A673 (cell line): ENCODE data around the gene KCNIP4. TPM values are rescaled to one million over a fixed set of nuclear protein-coding genes. Genes with fewer than 3 reads are reported as not detected.

Experiments
- BruUV-seq: library from RNA; stranded (reverse); fragments of 400-500 nt; replicated peaks from 2 replicates; lab custom pipeline; 2021; lab: Mats Ljungman, UMichigan
- CTCF ChIA-PET: fragments of 300-600 bp; sonication (Branson Sonifier 250); formaldehyde crosslinking; loops from one replicate; lab custom pipeline; 2022; ENCODE audit warnings: antibody characterized with exemption; lab: Charles Lee
- POLR2A ChIA-PET: fragments of 300-600 bp; sonication (Branson Sonifier 250); formaldehyde crosslinking; loops from one replicate; lab custom pipeline; 2022; ENCODE audit warnings: antibody characterized with exemption; ENCODE audit not compliant: low non-redundant PET; lab: Charles Lee
- DNase-seq: peaks from one replicate; pipeline ENCODE4 v3.0.0-alpha.2; 2015; ENCODE audit warnings: low spot score
- H3K27ac ChIP-seq: fragments of 200-600 bp; sonication (generic); 2 replicates; pipeline ENCODE4 v1.5.1; 2016; ENCODE audit warnings: mixed run types, low read depth, mild to moderate bottlenecking, mixed read lengths, antibody characterized with exemption, low read length; ENCODE audit not compliant: poor library complexity, severe bottlenecking
- H3K27me3 ChIP-seq: fragments of 200-600 bp; sonication (generic); replicated peaks from 2 replicates; pipeline ENCODE4 v1.6.1; 2017; ENCODE audit warnings: mixed run types, low read depth, mild to moderate bottlenecking, mixed read lengths, antibody characterized with exemption, low read length; ENCODE audit not compliant: insufficient read depth, poor library complexity
- H3K36me3 ChIP-seq: fragments of 200-600 bp; sonication (generic); 2 replicates; pipeline ENCODE4 v1.6.1; 2016; ENCODE audit warnings: mixed run types, mild to moderate bottlenecking, mixed read lengths, antibody characterized with exemption, low read length; ENCODE audit not compliant: insufficient read depth, poor library complexity, severe bottlenecking
- H3K4me1 ChIP-seq: fragments of 200-600 bp; sonication (generic); 2 replicates; pipeline ENCODE4 v1.6.1; 2017; ENCODE audit warnings: mixed run types, mild to moderate bottlenecking, mixed read lengths, antibody characterized with exemption, low read length; ENCODE audit not compliant: insufficient read depth, poor library complexity, severe bottlenecking
- H3K4me3 ChIP-seq: fragments of 200-600 bp; sonication (generic); 2 replicates; pipeline ENCODE4 v1.5.1; 2016; ENCODE audit warnings: low read depth, mixed run types, mild to moderate bottlenecking, mixed read lengths, low read length; ENCODE audit not compliant: poor library complexity, severe bottlenecking
- H3K9me3 ChIP-seq: fragments of 200-600 bp; sonication (generic); 2 replicates; pipeline ENCODE4 v1.6.1; 2016; ENCODE audit warnings: mixed run types, low read depth, mild to moderate bottlenecking, mixed read lengths, antibody characterized with exemption, low read length; ENCODE audit not compliant: poor library complexity, severe bottlenecking
- EZH2 ChIP-seq: fragments of 200-600 bp; sonication (generic); IDR thresholded peaks from 2 replicates; pipeline ENCODE4 v1.6.1; 2017; ENCODE audit warnings: borderline replicate concordance, low read depth, mild to moderate bottlenecking, mixed read lengths, antibody characterized with exemption, low read length; ENCODE audit not compliant: poor library complexity, severe bottlenecking
- intact Hi-C: fragments of 100-400 bp; cut with micrococcal nuclease; formaldehyde crosslinking; loops from one replicate; pipeline ENCODE4 v1.10.0; 2022; ENCODE audit not compliant: unreplicated experiment
- total RNA-seq: library from RNA; stranded (reverse); gene quantifications from 2 replicates; pipeline ENCODE4 v1.2.3, GENCODE V29; 2021
- TF ChIP-seq, protein P1 (sequence below): fragments of 300-800, 200-600 bp; sonication (generic); conservative IDR thresholded peaks from 2 replicates; pipeline ENCODE4 v1.5.1; 2017; ENCODE audit warnings: low read depth, mild to moderate bottlenecking, antibody characterized with exemption, low read length, moderate library complexity, mixed read lengths

KCNIP4 gene
- total RNA-seq, 1 experiment from 2014 or later, result not detected

DNA sequence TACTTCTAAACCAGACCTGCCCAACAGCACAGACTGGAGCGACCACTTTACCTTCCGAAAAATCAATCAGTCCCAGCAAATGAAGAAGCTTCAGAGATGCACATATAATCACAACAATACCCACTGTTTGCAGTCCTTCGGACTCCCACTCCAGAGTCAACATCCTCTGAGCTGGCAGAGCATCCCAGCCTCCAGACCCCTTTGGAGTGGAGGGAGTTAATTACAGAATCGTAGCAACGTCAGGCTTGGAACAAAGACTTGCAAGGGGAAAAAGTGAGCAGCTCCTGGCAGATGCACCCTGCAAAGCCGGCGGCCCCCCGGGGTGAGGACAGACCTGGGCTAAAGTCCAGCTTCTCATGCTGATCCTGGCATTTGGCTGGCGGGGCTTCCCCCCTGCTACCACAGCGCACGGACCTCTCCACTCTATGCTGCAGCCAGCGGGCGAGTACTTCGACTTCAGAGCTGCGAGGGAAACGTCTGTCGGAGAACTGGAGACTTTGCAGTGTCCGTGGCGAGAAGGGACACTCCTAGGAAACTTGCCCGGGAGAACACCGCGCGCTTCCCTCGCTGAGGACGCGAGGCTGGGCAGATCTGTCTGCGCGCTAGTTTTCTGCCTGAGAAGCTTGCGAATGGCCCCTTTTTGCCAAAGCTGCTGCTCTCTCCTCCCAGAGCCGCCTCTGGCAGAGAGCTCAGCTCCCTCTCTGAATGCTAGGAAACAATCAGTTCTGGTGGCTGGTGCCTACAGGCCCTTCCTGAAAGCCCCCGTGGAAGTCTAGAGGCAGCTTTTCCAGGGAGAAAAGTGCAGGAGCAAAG, 964.6 kb downstream of the KCNIP4 start:
- POLR2A ChIA-PET, result no interaction called here
- CTCF ChIA-PET, result no interaction called here
- no peak overlapping the region for H3K4me3 ChIP-seq
- DNase-seq, result no peak
- no TSS peak for BruUV-seq
- no peak overlapping the region for H3K27ac ChIP-seq
- H3K27me3 ChIP-seq, result peaks cover 20% of the 10 kb centered on the region
- H3K9me3 ChIP-seq, result no peaks in the 10 kb centered on the region
- no peaks in the 10 kb centered on the region for H3K36me3 ChIP-seq
- intact Hi-C loops, result no loop called here
- TF ChIP-seq, protein P1, sequence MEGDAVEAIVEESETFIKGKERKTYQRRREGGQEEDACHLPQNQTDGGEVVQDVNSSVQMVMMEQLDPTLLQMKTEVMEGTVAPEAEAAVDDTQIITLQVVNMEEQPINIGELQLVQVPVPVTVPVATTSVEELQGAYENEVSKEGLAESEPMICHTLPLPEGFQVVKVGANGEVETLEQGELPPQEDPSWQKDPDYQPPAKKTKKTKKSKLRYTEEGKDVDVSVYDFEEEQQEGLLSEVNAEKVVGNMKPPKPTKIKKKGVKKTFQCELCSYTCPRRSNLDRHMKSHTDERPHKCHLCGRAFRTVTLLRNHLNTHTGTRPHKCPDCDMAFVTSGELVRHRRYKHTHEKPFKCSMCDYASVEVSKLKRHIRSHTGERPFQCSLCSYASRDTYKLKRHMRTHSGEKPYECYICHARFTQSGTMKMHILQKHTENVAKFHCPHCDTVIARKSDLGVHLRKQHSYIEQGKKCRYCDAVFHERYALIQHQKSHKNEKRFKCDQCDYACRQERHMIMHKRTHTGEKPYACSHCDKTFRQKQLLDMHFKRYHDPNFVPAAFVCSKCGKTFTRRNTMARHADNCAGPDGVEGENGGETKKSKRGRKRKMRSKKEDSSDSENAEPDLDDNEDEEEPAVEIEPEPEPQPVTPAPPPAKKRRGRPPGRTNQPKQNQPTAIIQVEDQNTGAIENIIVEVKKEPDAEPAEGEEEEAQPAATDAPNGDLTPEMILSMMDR, result no peak
- no peak for TF ChIP-seq EZH2
- no peaks in the 10 kb centered on the region for H3K4me1 ChIP-seq

DNA sequence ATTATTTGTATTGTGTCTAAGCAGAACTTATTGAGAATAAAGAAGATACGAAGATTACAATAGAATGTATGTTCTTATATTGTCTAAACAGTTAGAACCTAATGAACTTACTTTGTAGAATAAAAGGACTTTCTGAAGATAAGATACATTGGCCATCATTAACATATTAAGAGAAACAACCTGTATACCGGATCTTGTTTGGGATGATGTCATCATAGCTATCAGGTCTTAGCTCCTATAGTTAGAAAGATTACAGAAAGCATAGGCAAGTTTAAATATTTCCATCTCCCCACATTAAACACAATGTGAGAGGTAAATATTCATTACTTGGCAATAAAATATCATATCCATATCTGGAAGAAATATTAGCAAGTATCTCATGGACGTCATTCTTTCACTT, 966.0 kb downstream of the KCNIP4 start:
- no peak for TF ChIP-seq EZH2
- TF ChIP-seq, protein P1, result no peak
- Histone ChIP-seq H3K4me1 (no peaks in the 10 kb centered on the region), H3K27me3 (peaks cover 20% of the 10 kb centered on the region), H3K27ac (no peak overlapping the region), H3K4me3 (no peak overlapping the region), H3K9me3 (no peaks in the 10 kb centered on the region), H3K36me3 (no peaks in the 10 kb centered on the region)
- POLR2A ChIA-PET, result no interaction called here
- intact Hi-C loops, result no loop called here
- CTCF ChIA-PET, result no interaction called here
- no TSS peak for BruUV-seq
- no peak for DNase-seq

DNA sequence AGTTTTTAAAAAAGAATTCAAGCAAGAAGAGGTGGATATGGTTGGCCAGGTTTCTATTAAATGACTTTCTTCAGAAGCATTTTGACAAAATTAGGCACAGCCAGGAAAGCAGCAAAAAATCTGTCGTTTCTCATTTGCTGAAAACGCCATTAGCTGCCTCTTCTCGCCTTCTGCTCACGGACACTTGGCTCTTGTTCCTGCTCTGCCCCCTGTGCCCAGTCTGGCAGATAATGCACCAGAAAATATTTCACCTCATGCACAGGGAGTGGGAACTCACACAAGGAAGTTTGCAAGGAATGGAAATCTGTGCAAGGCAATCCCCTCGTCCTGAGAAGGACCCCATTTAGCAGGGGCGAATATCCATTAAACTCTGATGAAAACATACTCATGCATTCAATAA, 988.3 kb downstream of the KCNIP4 start:
- Histone ChIP-seq H3K27me3 (no peaks in the 10 kb centered on the region), H3K27ac (no peak overlapping the region), H3K4me3 (no peak overlapping the region), H3K9me3 (no peaks in the 10 kb centered on the region), H3K4me1 (no peaks in the 10 kb centered on the region), H3K36me3 (no peaks in the 10 kb centered on the region)
- CTCF ChIA-PET, result no interaction called here
- BruUV-seq, result no TSS peak
- intact Hi-C loops, result no loop called here
- no peak for DNase-seq
- POLR2A ChIA-PET, result no interaction called here
- TF ChIP-seq EZH2, result no peak
- TF ChIP-seq, protein P1, result no peak
